T-helper 1 cell (primary cell): ENCODE measurements around the gene FSCN2.
"Not testable (repeated sequence)": the region's sequence is repeated elsewhere in the genome, so short reads cannot be mapped to it uniquely, and the experiment has no call there.

Experiments used
- DNase-seq, 5 donors: peaks; one replicate each; pipeline ENCODE4 v3.0.0-alpha.2; 2012 to 2020

Gene FSCN2

DNA sequence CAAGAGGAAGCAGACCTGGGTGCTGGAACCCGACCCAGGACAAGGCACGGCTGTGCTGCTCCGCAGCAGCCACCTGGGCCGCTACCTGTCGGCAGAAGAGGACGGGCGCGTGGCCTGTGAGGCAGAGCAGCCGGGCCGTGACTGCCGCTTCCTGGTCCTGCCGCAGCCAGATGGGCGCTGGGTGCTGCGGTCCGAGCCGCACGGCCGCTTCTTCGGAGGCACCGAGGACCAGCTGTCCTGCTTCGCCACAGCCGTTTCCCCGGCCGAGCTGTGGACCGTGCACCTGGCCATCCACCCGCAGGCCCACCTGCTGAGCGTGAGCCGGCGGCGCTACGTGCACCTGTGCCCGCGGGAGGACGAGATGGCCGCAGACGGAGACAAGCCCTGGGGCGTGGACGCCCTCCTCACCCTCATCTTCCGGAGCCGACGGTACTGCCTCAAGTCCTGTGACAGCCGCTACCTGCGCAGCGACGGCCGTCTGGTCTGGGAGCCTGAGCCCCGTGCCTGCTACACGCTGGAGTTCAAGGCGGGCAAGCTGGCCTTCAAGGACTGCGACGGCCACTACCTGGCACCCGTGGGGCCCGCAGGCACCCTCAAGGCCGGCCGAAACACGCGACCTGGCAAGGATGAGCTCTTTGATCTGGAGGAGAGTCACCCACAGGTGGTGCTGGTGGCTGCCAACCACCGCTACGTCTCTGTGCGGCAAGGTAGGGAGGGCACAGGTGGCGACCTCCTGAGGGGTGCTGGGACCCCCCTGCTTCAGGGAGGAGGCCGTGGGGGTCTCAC lies 667 bp downstream of the FSCN2 start:
- peak in 1 of 5 donors; percentile 5 for DNase-seq

DNA sequence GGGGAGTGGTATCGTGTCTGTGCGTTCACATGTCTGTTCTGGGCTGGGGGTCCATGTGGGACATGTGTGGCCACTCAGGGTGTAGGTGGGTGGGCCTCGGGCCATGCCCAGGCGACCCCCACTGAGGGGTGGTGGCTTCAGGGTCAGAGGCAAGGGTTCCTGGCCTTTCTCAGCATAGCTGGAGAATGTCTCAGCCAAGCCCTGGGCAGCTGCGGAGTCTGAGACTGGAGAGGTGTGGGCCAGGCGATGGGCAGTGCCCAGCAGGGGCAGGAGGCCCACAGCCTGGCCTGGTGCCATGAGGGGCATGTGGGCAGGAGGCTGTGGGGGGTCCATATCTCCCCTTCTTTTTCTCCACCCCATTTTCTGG lies 1.2 kb downstream of the FSCN2 start:
- DNase-seq = peak in 1 of 5 donors; percentile 5

DNA sequence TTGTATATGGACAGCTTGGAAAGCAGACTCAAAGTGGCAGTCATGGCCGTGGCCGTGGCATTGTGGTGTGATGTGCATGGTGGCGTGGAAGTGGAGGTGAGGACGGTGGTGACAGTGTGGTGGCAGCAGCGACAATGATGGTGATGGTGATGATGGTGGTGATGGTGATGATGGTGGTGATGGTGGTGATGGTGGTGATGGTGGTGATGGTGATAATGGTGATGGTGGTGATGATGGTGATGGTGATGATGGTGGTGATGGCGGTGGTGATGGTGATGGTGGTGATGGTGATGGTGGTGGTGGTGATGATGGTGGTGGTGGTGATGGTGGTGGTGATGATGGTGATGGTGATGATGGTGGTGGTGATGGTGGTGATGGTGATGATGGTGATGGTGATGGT lies 2.8 kb downstream of the FSCN2 start:
- DNase-seq = not testable (repeated sequence)

DNA sequence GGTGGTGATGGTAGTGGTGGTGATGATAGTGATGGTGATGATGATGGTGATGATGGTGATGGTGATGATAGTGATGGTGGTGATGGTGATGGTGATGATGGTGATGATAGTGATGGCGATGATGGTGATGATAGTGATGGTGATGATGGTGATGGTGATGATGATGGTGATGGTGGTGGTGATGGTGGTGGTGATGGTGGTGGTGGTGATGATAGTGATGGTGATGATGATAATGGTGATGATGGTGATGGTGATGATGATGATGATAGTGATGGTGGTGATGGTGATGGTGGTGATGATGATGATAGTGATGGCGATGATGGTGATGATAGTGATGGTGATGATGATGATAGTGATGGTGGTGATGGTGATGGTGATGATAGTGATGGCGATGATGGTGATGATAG lies 3.8 kb downstream of the FSCN2 start:
- DNase-seq = not testable (repeated sequence)

DNA sequence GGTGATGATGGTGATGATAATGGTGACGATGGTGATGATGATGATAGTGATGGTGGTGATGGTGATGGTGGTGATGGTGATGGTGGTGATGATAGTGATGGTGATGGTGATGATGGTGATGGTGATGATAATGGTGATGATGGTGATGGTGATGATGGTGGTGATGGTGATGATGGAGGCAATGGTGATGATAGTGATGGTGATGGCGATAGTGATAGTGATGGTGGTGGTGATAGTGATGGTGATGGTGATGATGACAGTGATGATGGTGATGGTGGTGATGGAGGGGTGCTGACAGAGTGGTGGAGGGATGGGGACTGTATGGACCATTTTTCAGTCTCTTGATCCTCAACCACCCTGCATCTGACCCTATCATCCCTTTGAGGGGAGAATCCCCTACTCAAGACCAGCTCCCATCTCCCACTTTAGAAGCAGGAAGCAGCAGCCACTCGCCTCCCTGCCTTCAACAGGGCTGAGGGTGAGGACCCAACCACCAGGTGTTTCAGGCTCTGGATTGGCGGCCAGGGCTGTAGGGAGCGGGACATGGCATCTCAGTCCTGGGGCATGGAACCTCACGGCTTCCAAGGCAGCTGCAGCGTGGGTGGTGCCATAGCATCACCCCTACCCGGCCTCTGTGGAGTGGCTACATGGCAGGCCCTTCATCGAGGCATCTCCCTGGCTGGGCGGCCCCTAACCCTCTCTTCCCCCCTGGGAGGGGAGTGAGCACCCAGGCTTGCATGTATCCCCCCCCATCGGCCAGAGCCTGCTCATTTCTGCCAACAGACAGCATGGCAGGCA lies 4.5 kb downstream of the FSCN2 start:
- DNase-seq = no peak

DNA sequence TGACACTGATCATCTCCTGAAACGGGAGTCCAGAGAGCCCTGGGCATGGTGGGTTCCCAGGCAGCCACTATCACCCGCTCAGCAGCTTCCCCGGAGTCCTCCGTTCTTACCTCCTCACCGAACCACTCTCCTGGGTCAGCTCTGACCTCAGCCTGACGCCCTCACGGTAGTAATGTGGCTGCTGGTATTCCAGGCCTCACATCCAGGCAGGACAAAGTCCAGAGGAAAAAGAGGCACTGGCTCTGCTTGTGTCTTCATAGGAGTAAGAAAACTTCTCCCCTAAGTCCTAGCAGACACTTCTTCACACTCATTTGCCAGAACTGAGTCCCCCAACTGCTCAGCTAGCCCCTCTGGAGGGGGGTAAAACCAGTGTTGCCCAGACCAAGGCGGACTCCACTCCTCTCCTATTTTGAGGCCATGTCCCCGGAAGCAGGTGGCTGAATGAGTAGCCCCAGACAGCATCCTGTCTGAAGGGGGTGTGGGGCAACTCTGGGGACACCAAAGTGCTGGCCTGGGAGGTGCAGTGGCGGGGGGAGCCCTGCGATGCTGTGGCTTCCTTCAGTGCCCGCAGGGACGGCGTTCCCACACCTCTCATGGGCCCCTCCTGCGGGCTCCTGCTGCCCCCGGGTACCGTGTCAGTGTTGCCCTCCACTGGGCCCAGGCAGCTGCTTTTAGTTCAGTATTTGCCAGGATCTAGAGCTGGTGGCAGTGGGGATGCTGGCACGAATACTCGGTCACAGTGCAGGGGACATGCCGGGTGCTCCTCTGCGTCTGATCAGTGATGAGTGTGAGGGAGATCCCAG lies 5.4 kb downstream of the FSCN2 start:
- DNase-seq = no peak

DNA sequence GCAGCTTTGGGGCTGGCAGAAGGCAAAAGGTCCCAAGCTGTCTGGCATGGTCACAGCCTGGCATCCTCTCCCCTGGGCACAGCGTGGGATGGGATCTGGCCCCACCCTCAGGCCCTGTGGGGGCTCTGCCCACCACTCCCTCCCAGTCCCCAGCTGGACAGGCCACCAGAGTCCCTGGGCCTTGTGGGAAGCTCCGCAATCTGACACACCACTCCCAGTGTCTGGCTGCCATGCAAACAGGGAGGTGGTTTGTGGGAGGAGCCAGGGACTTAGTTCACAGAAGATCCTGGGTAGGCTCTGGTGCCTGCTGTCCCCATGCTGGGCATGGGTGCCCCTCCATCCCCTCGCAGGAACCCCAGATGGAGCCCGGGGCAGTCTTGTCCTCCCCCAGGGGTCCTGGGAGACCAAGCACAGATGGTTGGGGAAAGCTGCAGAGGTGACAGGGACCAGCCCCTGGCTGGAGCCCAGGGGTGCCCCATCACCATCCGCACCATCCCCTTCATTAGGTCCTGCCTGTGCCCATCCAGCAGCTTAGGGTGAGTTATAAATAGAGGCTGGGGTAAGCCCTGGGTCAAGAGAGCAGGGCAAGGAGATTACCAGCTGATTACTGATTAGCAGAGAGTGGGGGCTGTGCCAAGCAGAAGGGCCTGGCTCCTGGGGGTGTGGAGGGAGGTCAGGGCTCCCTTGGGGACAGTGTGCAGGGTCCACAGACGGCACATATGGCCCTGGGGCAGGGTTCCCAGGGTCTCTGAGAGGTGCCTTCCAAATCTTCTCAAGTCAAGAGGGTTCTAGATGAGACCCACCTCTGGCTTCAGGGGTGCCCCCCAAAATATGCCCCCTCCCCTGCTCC lies 6.2 kb downstream of the FSCN2 start:
- no peak for DNase-seq

DNA sequence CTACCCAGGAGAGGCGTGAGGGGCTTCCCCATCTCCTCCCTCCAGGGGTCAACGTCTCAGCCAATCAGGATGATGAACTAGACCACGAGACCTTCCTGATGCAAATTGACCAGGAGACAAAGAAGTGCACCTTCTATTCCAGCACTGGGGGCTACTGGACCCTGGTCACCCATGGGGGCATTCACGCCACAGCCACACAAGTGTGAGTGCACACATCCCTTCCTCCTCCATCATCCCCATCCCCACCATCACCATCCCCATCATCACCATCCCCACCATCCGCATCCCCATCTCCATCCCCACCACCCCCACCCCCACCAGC lies 6.8 kb downstream of the FSCN2 start:
- DNase-seq = no peak

DNA sequence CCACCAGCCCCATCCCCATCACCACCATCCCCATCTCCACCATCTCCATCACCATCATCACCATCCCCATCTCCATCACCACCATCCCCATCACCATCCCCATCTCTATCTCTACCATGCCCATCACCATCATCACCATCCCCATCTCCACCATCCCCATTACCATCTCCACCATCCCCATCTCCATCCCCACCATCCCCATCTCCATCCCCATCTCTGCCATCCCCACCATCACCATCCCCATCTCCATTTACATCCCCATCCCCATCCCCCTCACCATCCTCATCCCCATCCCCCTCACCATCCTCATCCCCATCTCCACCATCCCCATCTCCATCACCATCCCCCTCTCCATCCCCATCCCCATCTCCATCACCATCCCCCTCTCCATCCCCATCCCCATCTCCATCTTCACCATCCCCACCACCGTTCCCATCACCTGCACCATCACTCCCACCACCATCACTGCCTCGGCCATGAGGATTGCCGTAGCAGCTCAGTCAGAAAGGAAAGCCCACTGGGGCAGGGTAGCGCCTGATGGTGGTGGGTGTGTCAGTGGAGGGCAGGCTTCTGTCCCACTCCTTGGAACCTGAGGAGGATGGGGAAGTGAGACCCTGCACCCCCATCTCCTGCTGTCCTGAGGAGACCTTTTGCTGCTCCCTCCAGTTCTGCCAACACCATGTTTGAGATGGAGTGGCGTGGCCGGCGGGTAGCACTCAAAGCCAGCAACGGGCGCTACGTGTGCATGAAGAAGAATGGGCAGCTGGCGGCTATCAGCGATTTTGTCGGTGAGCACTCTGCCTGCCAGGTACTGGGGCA lies 7.5 kb downstream of the FSCN2 start:
- DNase-seq = no peak

DNA sequence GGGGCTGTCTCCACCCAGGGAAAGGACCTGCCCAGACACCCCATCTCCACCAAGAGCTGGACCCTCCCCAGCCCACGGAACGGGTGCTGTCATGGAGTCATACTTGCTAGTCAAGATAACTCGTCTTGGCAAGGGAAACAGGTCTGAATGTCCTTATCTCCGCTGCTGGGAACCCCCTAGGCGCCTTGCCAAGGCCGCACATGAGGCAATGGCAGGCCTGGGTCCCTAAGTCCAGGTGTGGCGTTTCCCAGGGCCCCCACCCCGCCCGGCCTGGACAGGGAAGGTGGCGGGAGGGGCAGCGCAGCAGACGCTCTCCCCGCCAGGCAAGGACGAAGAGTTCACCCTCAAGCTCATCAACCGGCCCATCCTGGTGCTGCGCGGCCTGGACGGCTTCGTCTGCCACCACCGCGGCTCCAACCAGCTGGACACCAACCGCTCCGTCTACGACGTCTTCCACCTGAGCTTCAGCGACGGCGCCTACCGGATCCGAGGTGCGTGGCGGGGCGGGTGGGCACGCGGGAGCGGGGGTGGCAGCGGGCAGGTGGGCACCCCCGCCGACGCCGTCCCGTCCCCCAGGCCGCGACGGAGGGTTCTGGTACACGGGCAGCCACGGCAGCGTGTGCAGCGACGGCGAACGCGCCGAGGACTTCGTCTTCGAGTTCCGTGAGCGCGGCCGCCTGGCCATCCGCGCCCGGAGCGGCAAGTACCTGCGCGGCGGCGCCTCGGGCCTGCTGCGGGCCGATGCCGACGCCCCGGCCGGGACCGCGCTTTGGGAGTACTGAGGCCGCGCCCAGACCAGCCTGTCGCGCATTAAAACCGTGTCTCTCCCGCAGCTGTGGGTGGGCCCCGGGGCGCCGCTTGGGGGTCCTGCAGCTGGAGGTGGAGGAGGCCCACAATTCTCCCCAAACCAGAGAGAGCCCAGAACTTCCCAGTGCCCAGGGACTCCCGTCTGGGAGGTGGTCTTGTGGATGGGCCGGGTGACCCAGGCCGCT lies 8.4 kb downstream of the FSCN2 start:
- no peak for DNase-seq

DNA sequence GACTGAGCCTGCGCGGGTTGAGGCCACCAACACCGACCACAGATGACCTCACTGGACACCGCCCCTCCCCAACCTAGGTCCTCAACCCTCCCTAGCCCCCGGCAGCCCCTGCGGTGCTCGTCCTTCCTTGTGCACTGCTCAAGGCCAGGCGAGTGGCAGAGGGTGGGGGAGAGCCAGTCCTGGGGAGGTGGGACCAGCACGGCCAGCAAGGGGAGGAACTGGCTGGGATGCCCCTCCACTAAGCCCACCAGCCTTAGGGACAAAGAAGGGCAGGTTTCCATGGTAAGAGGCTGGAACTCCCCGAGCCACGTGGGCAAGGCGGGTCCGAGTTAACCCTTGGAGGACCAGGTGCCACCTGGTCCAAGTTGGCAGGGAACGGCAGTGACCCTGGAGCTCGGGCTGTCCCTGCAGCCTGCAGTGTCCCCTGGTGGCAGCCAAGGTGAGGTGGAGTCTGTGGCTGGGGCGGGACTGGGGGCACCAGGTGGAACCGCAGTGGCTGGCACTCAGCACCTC lies 9.2 kb downstream of the FSCN2 start:
- peak in 2 of 5 donors; percentile 25 to 34 for DNase-seq

DNA sequence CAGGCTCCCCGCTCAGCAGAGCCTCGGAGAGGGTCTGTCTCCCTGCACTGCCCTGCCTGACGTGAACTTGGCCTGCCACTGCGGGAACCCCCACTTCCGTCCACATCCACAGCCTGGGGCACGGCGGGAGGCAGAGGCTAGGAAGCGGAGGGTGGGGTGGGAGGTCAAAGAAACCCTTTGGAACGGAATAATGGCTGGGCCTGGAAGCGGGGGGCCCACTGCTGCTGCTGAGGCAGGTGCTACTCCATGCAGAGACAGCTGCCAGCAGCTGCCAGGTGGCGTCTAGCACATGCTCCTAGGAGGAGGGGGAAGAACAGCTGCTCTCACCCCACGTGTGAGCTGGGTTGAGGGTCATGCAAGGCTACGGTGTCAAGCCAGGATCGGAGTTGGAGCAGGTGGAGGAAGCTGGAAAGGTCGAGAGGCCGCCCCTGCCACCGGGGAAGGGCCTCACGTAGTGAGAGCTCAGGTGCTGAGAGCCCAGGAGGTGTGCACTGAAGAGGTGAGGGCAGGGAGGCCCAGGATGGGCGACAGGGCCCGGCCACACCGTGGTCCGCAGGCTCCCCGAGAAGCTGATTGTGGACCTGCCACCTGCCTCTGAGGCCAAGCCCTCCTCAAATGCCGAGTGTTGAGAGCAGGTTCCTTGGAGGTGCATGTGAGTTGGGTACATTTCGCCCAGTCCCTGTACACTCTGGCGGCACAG lies 9.8 kb downstream of the FSCN2 start:
- DNase-seq = peak in 1 of 5 donors; percentile 42

DNA sequence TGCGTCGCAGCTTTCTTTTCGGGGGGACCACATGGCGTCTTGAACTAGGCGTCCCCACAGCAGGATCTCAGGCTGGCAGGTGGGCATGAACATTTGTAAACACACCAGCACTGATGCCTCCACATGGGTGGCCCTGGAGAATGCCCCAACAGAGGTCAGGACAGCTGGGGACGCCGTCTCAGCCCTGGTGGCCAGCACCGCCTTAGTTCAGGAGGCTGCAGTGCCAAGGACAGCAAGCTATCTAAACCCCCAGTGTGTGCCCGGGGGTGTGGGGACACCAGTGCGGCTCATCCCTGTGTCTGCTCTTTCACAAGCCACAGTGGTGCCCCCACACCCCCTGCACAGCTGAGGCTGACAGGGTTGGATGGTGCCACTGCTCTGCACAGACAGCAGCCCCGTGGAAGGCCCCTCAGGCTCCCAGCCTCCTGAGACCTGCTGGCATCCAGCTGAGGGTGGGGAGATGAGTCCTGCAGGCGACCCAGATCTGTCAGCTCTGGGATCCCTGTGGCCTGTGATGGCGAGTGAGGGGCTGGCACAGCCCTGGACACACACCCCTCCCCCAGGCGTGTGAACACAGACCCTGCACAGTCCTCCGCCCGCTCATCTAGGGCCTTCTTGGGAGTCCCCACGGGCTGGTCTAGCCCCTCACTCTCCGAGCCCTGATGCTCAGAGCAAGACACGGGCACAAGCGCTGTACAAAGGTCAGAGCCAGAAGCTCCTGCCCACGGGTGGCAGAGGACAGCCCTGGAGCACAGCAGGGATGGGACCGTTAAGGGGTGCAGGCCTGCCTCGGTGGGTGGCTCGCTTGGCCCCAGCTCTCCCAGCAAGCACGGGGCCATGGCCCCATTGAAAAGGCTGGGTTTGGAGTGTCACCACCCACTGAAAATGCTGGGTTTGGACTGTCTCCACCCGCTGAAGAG lies 10.7 kb downstream of the FSCN2 start:
- no peak for DNase-seq

DNA sequence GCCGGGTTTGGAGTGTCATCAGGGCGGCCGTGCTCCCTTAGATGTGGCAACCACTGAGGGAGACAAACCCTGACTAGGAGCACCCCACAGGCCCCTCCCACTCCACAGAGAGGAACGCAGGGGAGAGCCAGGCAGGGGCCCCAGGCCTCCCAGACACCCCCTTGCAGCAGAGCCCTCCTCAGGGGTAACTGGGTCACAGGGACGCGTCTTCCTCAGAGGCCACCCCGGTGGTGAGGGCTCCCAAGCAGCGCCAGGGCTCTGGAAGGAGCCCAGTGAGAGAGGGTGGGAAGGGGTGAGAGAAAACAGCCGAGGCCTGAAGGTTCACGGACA lies 11.4 kb downstream of the FSCN2 start:
- no peak for DNase-seq

DNA sequence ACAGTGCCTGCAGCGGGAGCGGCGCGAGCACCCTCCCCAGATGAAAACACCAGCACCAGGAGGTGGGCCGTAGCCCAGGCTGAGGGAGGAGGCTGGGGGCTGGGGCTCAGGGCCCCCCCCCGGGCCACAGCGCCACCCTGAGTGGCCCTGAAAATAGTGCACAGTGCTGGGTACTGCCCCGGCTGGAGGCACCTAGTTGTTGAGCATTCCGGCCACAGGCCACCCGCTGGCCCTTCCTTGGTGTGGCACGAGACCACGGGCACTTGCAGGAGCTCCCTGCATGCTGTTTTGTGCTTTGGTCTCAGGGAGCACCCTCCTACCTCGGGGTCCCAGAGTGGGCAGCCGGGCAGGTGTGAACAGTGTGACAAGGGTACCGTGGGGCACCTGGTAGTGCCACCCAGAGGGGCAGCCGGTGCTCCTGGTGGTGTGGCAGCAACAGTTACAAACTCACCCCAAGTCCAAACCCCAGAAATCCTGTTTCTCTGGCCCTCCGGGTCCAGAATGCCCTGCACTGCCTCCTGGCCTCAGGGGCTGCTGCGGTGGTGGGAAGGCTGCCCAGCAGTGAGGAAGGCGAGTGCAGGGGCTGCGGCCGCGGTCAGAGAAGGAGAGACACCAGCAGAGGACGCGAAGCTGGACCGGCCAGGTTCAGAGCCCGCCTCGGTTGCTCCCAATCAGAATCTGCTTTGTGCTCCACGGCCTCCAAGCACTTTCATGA lies 11.9 kb downstream of the FSCN2 start:
- DNase-seq = no peak

DNA sequence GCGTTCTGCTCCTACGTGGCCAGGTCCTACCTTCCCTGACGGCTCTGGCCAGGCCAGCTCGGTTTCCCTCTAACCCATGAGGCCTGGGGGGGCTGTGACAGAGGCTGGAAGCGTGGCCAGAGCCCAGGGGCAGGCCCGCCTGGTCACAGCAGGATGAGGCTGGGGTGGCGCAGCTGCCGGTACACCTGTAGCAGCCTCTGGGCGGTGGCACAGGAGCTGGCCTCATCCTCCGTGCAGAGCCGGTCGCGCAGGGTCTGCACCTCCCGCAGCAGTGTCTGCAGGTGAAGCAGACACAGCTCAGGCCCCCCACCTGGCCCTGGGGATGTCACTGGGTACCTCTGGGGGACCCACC lies 12.5 kb downstream of the FSCN2 start:
- DNase-seq = no peak

DNA sequence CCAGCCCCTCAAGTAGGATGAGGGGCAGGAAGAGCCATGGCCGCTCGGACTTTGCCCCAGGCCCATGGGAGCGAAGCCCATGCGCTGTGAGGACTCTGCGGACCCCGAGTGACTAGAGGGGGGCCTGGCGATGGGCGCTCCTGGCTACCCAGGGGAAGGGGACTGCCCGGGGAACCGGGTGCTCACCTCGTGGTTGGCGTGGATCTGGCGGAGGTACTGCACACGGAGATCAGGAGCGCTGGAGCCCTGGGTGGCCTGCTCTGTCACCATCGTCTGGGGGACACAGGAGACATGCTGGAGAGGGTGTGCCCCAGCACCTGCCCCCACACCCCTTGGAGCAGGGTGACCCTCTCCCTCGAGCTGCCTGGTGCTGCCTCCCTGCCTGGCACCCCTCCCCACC lies 12.9 kb downstream of the FSCN2 start:
- no peak for DNase-seq
